Measurements from ENCODE around the gene BMI1.

DNA sequence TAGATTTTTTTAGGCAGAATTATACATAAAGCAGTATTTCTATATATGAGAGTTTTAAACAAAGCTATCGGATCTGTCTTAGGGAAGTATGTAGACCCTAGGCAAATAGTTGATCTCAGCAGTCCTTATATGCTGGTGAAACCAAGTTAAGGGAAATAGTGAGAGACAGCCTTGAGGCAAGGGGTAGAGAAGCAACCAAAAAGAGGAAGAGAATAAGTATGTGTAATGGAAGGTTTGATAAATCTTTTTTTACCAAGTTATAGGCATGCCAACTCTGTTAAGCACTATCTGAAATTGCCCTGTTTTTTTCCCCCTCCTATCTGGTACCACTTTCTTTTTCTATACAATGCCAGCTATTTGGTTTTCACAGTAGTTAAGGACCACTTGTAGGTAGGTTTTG is 44.3 kb downstream of the BMI1 start:
- TF ChIP-seq CTCF (IDR thresholded peaks at IDR 0.05) = no peak
- no peak for TF ChIP-seq POLR2AphosphoS5 (IDR thresholded peaks at IDR 0.05)
- no peak for TF ChIP-seq EP300 (IDR thresholded peaks at IDR 0.05; ENCODE audit: low read depth)
- TF ChIP-seq POLR2A (IDR thresholded peaks at IDR 0.05) = no peak
